GM18870 (cell line): ENCODE data around the gene AP1G2.
"Not testable (repeated sequence)": the region's sequence is repeated elsewhere in the genome, so short reads cannot be mapped to it uniquely, and the experiment has no call there.

Source experiments
- ATAC-seq: cut with Tn5 transposase; IDR thresholded peaks from one replicate; pipeline ENCODE4 v1.9.1; 2021; ENCODE audit warnings: moderate library complexity; ENCODE audit not compliant: unreplicated experiment

The AP1G2 gene, protein sequence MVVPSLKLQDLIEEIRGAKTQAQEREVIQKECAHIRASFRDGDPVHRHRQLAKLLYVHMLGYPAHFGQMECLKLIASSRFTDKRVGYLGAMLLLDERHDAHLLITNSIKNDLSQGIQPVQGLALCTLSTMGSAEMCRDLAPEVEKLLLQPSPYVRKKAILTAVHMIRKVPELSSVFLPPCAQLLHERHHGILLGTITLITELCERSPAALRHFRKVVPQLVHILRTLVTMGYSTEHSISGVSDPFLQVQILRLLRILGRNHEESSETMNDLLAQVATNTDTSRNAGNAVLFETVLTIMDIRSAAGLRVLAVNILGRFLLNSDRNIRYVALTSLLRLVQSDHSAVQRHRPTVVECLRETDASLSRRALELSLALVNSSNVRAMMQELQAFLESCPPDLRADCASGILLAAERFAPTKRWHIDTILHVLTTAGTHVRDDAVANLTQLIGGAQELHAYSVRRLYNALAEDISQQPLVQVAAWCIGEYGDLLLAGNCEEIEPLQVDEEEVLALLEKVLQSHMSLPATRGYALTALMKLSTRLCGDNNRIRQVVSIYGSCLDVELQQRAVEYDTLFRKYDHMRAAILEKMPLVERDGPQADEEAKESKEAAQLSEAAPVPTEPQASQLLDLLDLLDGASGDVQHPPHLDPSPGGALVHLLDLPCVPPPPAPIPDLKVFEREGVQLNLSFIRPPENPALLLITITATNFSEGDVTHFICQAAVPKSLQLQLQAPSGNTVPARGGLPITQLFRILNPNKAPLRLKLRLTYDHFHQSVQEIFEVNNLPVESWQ

DNA sequence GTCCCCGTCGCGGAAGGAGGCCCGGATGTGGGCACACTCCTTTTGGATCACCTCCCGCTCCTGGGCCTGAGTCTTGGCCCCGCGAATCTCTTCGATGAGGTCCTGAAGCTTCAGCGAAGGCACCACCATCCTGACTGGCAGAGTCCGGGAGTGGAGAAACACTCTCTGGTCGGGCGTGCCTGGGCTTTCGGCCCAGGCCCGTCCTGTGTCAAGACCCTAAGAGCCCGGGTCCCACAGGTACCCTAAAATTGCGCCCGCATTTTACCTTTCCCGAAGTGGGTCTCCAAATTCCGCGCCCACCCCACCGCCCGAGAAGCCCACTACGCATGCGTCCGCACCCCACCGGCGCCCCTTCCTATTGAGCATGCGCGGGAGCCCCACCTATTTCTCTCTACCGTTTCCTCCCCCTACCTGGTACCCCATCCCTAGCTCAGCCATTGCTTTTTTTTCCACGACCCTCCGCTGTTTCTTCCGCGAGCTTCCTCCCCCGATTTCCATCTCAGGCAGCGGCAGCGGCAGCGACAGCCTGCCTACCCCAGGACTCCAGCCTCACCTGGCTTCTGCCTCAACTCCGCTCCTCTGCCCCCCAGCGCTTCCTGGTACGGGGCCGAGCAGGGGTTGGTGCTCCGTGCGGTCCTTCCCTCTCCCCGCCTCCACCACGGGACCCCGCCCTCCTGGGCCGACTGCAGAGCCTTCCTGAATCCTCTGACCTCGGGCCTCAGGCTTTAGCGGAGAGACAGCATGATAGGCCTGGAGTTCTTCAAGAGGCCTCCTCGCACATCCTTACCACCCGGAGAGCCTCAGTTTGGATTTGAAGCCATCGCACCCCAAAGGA is at the start of gene AP1G2:
Gene AP1G2, minus strand, starts transcription at position 606 of the 835 bp plus-strand sequence. Its CDS starts 477 bp downstream, at position 129.
- peak; percentile 59 for ATAC-seq

DNA sequence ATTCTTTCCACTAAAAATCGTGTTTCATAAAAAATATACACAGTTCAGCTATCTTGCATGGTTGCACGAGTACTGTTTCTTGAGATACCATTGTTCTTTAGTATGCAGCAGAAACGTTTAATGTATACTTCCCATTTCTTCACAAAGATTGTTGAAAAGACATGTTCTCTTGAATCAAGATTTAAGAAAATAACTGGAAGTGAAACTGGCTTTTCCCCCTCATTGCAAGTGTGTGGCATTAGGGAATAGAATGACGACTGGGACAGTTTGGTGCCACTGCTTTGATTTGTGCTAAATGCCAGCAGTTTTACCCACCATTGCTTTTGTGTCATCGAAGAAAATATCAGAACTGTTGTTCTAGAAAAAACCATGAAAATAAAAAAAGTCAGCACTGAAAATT is 48.3 kb upstream of the AP1G2 start:
- no peak for ATAC-seq

DNA sequence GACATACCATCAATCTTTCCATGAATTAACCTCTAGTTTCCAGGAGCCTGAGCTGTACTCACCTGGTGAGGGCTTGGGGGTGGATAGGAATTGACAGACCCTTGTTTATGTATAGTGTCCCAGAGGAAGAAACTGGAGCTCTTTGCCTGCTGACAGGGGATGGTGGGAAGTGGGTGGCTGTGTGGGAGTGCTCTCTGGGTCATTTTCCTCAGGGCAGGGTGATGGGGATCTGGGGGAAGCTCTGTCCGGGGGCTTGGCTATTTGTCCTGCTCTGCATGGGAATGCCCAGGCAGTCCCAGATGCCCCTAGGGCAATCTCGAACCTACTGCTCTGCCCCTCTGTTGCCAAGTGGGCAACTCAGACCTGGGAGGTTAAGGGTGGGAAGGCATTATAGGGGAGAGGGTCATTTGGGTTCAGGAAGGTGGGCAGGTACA is 46.8 kb upstream of the AP1G2 start:
- ATAC-seq = no peak

DNA sequence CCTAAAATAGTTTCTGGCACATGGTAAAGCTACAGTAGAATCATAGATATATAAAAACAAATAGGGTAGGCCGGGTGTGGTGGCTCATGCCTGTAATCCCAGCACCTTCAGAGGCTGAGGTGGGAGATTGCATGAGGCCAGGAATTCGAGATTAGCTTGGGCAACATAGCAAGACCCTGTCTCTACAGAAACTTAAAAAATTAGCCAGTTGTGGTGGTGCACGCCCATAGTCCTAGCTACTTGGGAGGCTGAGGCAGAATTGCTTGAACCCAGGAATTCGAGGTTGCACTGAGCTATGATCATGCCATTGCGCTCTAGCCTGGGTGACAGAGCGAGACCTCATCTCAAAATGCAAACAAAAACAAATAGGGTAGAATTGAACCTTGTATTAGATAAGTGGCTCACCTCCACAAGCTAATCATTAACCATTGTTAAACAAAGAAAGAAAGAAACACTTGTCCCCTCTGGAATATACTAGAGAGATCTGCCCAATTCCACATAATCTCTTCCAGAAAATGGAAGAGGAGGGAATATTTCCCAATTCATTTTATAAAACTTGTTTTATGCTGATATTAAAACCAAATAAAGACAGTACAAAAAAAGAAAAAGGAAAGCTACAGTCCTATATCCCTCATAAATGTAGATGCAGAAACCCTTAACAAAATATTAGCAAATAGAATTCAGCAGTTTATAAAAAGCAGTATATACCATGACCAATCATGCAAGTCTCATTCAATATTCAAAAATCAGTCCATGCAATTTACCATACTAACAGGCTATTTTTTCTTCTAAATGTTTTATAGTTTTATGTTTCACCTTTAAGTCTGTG is 45.9 kb upstream of the AP1G2 start:
- ATAC-seq = no peak

DNA sequence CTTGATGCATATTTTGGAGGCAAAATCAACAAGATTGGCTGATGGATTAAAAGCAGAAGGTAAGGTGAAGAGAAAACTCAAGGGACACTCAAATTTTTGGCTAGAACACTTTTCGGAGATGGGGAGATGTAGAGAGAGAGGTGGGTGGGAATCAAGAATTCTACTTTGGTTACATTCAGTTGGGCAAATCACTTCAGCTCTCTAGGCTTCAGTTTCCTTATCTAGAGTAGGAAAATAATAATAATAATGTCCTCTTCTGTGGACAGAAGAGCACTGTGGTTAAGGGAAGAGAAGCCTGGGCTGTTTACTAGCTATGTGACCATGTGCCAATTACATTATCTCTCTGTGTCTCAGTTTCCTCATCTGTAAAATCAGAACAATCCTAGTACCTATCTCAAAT is 45.2 kb upstream of the AP1G2 start:
- no peak for ATAC-seq

DNA sequence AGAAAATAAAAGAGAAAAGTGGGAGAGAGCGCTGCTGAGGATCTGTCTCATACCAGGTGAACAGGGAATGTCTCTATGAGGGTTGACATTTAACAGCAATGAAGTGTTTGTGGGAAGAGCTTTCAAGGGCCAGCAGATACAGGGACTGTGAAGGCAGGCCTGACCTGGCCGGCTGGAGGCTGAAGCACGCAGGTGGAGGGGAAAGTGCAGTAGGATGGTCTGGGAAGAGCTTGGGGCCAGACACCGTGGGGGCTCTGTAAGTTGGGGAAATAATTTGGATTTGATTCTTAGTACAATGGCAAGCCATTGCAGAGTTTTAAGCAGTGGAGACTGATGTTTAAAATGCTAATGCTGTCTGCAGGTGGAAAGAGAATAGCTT is 44.8 kb upstream of the AP1G2 start:
- no peak for ATAC-seq

DNA sequence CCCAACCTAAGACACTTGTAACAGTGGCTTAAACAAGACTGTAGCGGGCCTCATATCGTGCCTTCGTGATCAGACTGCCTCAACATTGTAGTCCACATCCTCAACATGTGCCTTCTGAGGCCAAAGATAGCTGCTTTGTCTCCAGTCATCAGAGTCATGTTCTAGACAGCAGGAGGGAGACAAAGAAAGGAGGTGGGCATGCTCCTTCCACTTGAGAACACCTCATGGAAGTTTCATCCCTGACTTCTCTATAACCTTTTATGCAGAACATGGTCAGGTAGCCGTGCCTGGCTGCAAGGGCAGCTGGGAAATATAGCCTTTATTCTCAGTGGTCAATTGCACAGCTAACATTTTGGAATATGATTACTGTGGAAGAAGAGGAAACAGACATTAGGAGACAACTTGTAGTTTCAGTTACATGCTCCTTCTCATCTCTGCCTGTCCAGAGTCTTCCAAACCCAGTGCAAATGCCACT is 43.3 kb upstream of the AP1G2 start:
- ATAC-seq = no peak

DNA sequence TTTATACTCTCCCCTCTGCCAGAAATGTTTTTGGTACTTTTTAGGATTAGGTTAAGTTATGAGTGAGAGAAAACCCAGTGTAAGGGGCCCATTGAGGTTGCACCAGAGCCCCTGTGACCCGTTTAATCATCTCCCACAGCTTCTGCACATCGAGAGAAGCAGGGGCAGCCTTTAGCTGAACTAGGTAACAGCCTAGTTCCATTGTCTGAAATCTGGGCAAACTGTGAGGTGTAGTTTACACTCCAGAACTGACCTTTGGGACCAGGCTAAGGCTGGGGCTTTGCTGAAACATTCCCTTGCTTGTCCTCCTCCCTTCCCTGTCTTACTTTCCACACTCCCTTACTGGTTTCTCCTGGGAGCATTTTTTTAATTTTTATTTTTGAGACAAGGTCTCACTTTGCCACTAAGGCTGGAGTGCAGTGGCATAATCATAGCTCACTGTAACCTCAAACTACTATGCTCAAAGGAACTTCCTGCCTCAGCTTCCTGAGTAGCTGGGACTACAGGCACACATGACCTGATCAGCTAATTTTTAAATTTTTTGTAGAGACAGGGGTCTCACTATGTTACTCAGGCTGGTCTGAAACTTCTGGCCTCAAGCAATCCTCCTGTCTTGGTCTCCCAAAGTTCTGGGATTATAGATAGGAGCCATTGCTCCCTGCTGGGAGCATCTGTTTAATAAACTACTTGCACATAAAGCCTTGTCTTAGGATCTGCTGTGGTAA is 42.7 kb upstream of the AP1G2 start:
- ATAC-seq = no peak

DNA sequence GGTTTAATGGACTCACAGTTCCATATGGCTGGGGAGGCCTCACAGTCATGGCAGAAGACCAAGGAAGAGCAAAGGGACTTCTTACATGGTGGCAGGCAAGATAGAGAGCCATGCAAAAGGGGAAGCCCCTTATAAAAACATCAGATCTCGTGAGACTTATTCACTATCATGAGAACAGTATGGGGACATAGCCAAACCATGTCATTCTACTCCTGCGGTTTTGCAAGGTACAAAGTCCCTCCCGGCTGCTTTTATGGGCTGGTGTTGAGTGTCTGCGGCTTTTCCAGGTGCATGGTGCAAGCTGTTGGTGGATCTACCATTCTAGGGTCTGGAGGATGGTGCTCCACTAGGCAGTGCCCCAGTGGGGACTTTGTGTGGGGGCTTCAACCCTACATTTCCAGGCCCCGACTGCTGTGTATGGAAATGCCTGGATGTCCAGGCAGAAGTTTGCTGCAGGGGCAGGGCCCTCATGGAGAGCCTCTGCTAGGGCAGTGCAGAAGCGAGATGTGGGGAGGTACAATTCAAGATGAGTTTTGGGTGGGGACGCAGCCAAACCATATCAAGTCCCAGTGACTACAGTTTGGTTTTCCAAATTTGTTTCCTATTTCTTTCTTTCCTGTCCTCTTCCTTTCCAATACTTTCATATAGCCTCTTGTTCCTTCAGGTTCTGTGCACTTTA is 42.0 kb upstream of the AP1G2 start:
- ATAC-seq = not testable (repeated sequence)

DNA sequence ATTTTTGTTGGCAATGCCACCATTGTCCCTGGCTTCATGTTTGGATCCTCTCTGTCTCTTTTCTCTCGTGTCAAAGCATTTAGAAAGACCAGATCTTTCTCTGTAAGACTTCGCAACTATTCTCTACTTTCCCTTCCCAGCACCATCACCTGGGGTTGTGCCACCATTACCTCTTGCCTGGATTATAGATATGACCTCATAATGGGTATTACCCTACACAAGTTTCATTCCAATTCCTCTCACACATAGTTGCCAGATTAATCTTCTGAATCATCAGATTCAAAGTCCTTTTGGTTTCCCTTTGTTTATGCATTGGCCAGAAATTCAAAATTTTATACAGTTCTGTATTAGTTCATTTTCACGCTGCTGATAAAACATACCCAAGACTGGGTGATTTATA is 41.4 kb upstream of the AP1G2 start:
- no peak for ATAC-seq

DNA sequence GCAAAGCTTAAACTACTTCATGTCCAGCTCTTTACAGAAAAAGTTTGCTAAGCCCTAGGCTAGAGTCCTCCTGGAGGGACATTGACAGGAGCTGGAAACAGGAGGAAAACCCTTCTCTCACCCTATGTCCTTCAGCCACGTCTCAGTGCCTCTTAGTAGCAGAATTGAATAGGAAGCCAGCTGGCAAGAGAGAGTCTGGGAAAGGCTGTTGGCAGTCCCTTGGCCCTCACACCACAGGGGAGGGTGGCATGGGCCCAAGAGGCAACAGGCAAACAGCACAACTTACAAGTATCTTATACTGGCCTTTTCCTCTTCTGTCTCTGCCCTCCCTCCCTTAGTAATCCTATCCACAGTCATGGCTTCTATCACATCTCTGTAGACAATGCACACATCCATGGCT is 40.9 kb upstream of the AP1G2 start:
- no peak for ATAC-seq

DNA sequence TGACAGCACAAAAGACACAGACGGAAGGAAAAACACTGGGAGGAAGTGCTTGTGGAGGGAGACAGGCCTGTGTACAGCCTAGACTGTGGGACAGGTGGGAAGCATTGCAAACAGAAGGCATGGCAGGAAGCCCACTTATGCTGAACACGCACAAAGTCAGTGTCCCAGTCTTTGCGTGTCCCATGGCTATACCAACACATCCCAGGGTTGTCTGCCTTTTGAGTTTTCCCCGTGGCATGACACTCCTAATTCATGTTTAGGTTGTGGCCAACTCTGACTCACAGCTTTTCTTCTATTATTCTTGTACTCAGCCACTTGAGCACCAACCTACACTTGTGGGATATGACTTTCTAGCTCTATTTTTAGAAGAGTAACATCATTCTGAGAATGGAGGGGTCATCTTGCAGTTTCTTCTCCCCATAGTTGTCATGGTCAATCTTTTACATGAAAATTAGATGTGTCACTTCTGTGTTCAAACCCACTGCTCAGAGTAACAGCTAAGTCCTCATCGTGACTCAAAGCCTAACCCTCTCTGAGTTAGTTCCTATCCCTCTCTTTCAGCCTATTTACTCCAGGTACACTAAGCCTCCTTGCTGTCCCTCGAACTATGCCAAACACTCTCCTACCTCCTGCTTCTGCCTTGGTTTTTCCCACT is 38.5 kb upstream of the AP1G2 start:
- ATAC-seq = peak; percentile 89

DNA sequence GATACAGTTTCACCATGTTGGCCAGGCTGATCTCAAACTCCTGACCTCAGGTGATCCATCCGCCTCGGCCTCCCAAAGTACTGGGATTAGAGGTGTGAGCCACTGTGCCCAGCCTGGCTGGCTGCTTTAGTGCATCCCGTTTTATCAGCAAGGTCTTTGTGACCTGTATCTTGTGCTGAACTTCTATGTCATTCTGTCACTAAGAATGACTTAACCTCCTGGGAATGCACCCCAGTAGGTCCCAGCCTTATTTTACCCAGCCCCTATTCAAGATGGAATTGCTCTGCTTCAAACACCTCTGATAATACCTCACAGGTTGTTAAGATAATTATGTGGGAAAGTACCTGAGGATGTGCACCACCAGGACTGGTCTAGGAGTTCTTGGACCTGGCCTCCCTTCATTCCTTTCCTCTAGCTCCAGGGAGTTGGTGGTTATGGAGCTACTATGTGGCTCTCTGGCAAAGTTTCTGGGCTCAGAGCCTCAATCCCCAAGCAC is 37.1 kb upstream of the AP1G2 start:
- ATAC-seq = no peak

DNA sequence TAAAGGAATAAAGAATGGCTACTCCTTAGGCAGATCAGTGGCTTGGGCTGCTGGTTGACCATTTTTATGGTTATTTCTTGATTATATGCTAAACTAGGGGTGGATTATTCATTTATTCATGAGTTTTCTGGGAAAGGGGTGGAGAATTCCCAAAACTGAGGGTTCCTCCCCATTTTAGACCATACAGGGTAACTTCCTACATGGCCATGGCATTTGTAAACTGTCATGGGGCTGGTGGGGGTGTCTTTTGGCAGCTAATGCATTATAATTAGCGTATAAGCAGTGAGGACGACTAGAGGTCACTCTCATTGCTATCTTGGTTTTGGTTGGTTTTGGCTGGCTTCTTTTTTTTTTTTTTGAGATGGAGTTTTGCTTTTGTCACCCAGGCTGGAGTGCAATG is 36.6 kb upstream of the AP1G2 start:
- ATAC-seq = no peak

DNA sequence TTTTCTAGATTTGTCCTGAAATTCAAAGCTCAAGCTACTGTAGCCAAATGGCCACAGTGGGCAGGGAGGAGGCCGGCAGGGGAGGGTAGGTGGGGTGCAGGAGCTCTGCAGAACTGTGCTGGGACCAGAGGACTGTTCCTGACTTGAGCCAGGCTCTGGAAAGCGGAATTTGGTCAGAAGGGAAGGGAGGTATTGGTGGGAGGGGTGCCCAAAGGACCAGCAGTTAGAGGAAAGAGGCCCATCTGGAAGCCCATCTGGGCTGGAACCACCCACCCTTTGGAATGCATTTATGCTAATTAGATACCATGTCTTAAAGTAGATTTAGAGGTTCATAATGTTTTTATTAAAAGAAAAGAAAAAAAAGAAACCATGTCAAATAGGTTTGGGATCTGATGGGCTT is 35.5 kb upstream of the AP1G2 start:
- ATAC-seq = no peak

DNA sequence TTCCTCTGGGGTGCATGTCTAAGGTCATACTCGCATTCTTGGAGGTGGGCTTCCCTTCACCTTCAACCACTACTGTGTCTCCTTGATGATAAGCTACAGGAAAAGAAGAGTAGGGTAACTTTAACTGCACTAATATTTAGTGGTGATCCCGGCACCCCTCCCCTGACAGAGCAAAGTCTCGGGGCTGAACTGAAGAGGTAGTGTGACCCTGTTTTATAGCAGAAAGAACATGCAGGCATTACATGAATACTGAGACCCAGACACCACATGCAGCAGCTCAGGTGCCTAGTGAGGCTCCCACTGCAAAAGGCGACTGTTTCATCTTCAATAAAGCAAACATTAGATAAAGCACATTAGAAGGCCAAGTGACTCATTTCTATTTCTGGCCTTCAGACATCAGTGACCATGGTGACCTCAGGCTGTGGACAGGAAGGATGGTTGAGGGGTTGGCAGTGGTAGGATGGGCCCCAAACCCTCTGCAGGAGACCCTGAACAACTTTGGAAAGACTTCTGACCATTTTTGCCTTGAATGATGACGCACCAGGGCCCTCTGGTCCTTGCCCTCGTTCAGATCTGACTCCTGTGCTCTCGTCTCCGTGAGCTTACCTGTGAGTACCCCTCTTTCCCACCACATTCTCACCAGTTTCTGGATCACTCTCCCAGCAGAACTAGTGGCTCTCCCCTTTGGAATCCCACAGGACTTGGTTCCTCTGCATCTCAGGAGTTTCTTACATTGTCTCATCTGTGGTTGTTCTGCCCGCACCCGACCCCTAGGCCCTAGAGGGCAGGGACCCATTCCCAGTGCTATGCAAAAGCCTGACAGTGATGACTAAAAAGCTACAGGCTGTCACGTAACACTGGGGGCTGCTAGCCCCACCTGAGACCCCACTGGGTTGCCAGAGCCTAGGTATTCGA is 34.8 kb upstream of the AP1G2 start:
- no peak for ATAC-seq

DNA sequence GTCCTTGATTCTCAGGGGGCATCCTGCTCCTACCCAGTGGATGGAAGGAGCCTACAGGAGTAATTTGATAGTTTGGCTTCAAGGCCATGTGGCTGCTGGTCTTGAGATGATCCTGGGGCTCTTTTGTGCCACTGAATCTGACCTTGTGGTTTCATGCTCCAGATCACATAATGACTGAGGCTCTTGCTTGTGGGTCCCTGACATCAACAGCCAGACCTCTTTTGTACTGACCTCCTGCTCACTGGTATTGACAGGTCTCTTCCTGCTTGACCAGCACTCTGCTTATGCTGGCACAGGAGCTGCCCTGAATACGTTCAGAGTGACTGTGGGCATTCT is 34.2 kb upstream of the AP1G2 start:
- ATAC-seq = no peak

DNA sequence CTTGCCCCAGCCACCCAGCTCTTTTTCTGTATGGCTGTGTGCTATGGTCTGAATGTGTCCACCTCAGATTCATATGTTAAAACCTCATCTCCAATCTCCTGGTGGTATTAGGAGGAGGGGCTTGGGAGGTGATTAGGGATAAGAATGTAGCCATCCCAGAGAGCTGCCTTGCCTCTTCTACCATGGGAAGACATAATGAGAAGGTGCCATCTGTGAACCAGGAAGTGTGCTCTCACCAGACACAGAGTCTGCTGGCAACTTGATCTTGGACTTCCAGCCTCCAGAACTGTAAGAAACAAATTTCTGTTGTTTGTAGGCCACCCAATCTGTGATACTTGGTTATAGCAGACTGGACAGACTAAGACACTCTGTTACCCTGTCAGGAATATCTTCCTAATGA is 33.8 kb upstream of the AP1G2 start:
- no peak for ATAC-seq
